Measurements from ENCODE around the gene CCL11.

Gene CCL11

GRCh38 chr17:34283571-34283970, 2.0 kb upstream of the CCL11 start:
- H3K9me3 Mint-ChIP-seq, result peaks cover 7% of the 10 kb centered on the region
- H3K4me3 Mint-ChIP-seq, result no peak overlapping the region
- peaks cover 62% of the 10 kb centered on the region for H3K27me3 Mint-ChIP-seq
- H3K36me3 Mint-ChIP-seq, result no peaks in the 10 kb centered on the region
- no peak for ATAC-seq
- no peaks in the 10 kb centered on the region for H3K4me1 Mint-ChIP-seq
- no peak overlapping the region for H3K27ac Mint-ChIP-seq

GRCh38 chr17:34287875-34288274, 2.3 kb downstream of the CCL11 start:
- Mint-ChIP-seq H3K36me3 (no peaks in the 10 kb centered on the region), H3K27me3 (peaks cover 38% of the 10 kb centered on the region), H3K4me3 (no peak overlapping the region), H3K9me3 (peaks cover 2% of the 10 kb centered on the region), H3K27ac (no peak overlapping the region), H3K4me1 (no peaks in the 10 kb centered on the region)
- ATAC-seq, result no peak

GRCh38 chr17:34290586-34290985, 5.0 kb downstream of the CCL11 start:
- Mint-ChIP-seq H3K9me3 (peaks cover 2% of the 10 kb centered on the region), H3K4me1 (no peaks in the 10 kb centered on the region), H3K27ac (no peak overlapping the region), H3K36me3 (no peaks in the 10 kb centered on the region), H3K27me3 (peaks cover 33% of the 10 kb centered on the region), H3K4me3 (no peak overlapping the region)
- ATAC-seq, result no peak

- peaks cover 28% of the 10 kb centered on the region for H3K27me3 Mint-ChIP-seq
- peaks cover 2% of the 10 kb centered on the region for H3K9me3 Mint-ChIP-seq
- no peak overlapping the region for H3K4me3 Mint-ChIP-seq
- no peaks in the 10 kb centered on the region for H3K36me3 Mint-ChIP-seq
- no peak for ATAC-seq
- no peak overlapping the region for H3K27ac Mint-ChIP-seq
- no peaks in the 10 kb centered on the region for H3K4me1 Mint-ChIP-seq
Observed at GRCh38 chr17:34291721-34292348, 6.3 kb downstream of the CCL11 start.

DNA sequence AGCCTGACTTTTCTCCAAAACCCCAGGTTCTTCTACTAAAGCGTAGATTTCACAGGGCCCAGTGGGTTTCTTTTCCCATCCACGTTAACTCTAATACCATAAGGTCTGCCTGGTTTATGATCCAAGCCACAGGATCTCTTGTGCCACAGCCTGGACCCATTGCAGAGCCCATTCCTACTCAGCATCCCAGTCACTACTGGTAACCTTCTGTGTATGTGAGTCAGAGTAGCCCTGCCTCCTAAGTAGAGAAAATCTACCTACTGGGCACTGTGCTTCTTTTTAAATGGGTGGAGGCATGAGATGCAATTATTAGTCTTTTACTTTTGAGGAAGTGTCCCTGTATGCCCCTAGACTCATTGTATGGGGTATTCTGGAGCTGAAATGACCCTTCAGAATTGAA, 13.5 kb downstream of the CCL11 start:
- H3K4me3 Mint-ChIP-seq, result no peak overlapping the region
- ATAC-seq, result no peak
- no peak overlapping the region for H3K27ac Mint-ChIP-seq
- H3K36me3 Mint-ChIP-seq, result no peaks in the 10 kb centered on the region
- H3K4me1 Mint-ChIP-seq, result peaks cover 8% of the 10 kb centered on the region
- no peaks in the 10 kb centered on the region for H3K9me3 Mint-ChIP-seq
- peaks cover 46% of the 10 kb centered on the region for H3K27me3 Mint-ChIP-seq

- Mint-ChIP-seq H3K9me3 (no peaks in the 10 kb centered on the region), H3K4me1 (peaks cover 8% of the 10 kb centered on the region), H3K4me3 (no peak overlapping the region), H3K27me3 (peaks cover 46% of the 10 kb centered on the region), H3K27ac (no peak overlapping the region), H3K36me3 (no peaks in the 10 kb centered on the region)
- ATAC-seq, result no peak
Observed at GRCh38 chr17:34299956-34300577, 14.5 kb downstream of the CCL11 start.

DNA sequence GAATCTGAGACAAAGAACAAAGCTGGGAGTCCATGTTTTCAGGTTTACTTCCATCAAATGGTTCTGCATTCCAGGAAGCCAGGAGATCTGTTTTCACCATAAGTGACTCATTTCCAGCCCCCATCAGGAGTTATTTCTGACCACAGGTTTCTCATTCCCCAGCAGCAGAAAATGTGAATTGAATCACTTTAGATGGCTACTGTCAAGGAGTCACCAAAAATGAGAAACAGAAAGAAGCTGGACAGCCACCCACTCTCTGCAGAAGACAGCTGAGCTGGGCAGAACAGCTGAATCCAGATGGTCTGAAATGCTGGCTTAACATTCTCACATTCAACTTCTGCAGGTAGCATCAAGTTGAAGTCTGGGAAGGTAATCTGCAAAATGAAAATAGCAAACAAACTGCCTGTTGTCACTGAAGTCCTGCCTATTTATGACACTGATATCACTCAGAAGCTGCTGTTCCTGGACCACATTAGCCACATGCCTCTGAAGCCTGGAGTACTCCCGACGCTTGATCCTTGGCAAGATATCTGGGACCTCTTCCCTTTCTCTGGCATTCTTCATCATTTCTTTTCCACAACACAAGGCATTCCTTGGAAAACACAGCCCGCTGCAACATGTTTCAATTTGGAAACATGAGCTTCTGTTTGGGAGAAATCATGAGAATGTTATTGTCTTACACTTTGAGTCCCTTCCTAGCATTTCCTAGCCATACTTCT, 15.3 kb downstream of the CCL11 start:
- no peak for ATAC-seq
- H3K4me3 Mint-ChIP-seq, result no peak overlapping the region
- peaks cover 8% of the 10 kb centered on the region for H3K4me1 Mint-ChIP-seq
- H3K27ac Mint-ChIP-seq, result no peak overlapping the region
- peaks cover 46% of the 10 kb centered on the region for H3K27me3 Mint-ChIP-seq
- H3K9me3 Mint-ChIP-seq, result no peaks in the 10 kb centered on the region
- H3K36me3 Mint-ChIP-seq, result no peaks in the 10 kb centered on the region

- no peaks in the 10 kb centered on the region for H3K9me3 Mint-ChIP-seq
- no peak overlapping the region for H3K27ac Mint-ChIP-seq
- H3K27me3 Mint-ChIP-seq, result peaks cover 46% of the 10 kb centered on the region
- H3K4me1 Mint-ChIP-seq, result peaks cover 8% of the 10 kb centered on the region
- ATAC-seq, result no peak
- no peaks in the 10 kb centered on the region for H3K36me3 Mint-ChIP-seq
- no peak overlapping the region for H3K4me3 Mint-ChIP-seq
Observed at GRCh38 chr17:34301986-34302385, 16.4 kb downstream of the CCL11 start.

DNA sequence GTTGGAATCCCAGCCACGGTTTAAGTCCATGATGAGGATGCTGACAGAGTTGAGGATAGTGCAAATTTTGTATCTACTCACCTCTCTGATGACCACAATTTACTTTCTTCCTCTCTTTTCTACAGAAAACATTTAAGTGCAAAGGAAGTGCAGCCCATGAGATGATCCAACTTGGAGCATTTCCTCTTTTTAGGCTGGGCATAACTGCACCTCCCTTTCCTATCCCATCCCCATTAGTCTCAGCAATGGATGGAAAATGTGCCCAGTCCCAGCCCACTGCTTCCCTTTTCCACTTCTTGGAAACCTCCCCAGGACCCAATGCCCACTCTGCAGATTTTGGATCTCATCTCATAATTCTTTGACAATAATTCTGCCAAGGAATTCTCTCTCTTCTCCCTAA, 17.1 kb downstream of the CCL11 start:
- ATAC-seq, result no peak
- no peak overlapping the region for H3K27ac Mint-ChIP-seq
- no peaks in the 10 kb centered on the region for H3K36me3 Mint-ChIP-seq
- peaks cover 46% of the 10 kb centered on the region for H3K27me3 Mint-ChIP-seq
- no peaks in the 10 kb centered on the region for H3K9me3 Mint-ChIP-seq
- H3K4me1 Mint-ChIP-seq, result peaks cover 8% of the 10 kb centered on the region
- no peak overlapping the region for H3K4me3 Mint-ChIP-seq

GRCh38 chr17:34303606-34304005, 18.1 kb downstream of the CCL11 start:
- no peak overlapping the region for H3K4me3 Mint-ChIP-seq
- H3K36me3 Mint-ChIP-seq, result no peaks in the 10 kb centered on the region
- ATAC-seq, result no peak
- no peaks in the 10 kb centered on the region for H3K9me3 Mint-ChIP-seq
- peaks cover 8% of the 10 kb centered on the region for H3K4me1 Mint-ChIP-seq
- H3K27ac Mint-ChIP-seq, result no peak overlapping the region
- peaks cover 40% of the 10 kb centered on the region for H3K27me3 Mint-ChIP-seq

DNA sequence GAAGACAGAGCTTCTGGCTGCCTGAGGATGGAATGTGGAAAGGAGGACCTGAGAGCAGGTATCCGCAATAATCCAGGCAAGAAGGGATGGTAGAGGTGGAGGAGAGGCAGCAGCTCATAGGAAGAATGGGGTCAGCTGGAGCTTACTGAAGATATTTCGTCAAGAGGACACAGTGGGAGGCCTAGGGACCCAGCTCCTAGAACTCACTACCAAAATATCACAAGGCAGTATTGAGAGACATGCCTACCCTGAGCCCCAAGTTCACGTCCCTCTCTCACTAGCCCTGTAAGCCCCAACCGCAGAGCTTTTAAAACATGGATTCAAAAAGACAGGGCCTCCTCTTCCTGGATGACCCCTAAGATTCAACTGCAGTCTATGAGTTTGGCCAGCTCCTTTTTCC, 19.5 kb downstream of the CCL11 start:
- Mint-ChIP-seq H3K4me1 (peaks cover 2% of the 10 kb centered on the region), H3K36me3 (no peaks in the 10 kb centered on the region), H3K27me3 (peaks cover 32% of the 10 kb centered on the region), H3K9me3 (no peaks in the 10 kb centered on the region), H3K4me3 (no peak overlapping the region), H3K27ac (no peak overlapping the region)
- no peak for ATAC-seq

DNA sequence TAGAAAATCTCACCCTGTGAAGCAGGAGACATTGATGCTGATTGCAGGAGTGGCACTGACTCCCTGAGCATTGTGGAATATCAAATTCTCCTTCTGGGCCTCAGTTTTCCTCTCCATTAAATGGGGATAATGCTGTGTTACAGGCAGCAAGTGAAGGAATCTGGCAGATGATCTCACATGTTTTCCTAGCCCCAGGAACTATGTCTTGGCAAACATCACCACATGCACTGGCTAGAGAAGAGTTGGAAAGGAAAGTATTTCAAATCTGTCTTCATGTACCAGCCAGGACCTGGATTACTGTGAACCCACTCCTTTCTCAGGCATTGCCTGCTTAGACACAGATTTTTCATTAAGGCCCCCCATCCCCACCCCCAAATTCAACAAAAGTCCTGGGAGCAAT, 20.1 kb downstream of the CCL11 start:
- no peak for ATAC-seq
- H3K27ac Mint-ChIP-seq, result no peak overlapping the region
- H3K36me3 Mint-ChIP-seq, result no peaks in the 10 kb centered on the region
- no peaks in the 10 kb centered on the region for H3K9me3 Mint-ChIP-seq
- peaks cover 32% of the 10 kb centered on the region for H3K27me3 Mint-ChIP-seq
- H3K4me1 Mint-ChIP-seq, result no peaks in the 10 kb centered on the region
- no peak overlapping the region for H3K4me3 Mint-ChIP-seq

GRCh38 chr17:34306466-34306865, 20.9 kb downstream of the CCL11 start:
- H3K9me3 Mint-ChIP-seq, result no peaks in the 10 kb centered on the region

DNA sequence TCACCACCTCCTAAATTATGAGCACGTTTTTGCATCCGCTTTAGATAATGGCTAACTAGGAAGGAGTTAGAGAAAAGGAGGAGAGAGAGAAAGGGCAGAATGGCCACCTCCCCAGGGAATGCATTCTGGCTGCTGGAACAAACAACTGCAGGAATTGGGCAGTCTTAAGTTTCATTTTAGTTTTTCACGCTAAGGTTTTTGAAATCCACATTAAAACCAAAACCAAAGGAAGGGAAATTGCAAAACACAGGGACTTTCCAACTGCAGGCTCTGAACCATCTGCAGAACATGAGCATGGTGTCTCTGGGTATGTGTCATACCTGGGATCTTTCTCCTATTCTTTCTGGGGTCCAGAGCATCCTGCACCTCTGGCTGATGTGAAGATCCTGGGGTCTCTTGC, 21.6 kb downstream of the CCL11 start:
- Mint-ChIP-seq H3K9me3 (no peaks in the 10 kb centered on the region), H3K27me3 (peaks cover 19% of the 10 kb centered on the region), H3K4me3 (no peak overlapping the region), H3K36me3 (no peaks in the 10 kb centered on the region), H3K4me1 (no peaks in the 10 kb centered on the region), H3K27ac (no peak overlapping the region)
- ATAC-seq, result no peak

More at GRCh38 chr17:34306466-34306865, 20.9 kb downstream of the CCL11 start:
- H3K36me3 Mint-ChIP-seq, result no peaks in the 10 kb centered on the region
- peaks cover 25% of the 10 kb centered on the region for H3K27me3 Mint-ChIP-seq
- ATAC-seq, result no peak
- H3K4me3 Mint-ChIP-seq, result no peak overlapping the region
- H3K4me1 Mint-ChIP-seq, result no peaks in the 10 kb centered on the region
- H3K27ac Mint-ChIP-seq, result no peak overlapping the region

- no peak for ATAC-seq
- Mint-ChIP-seq H3K4me1 (no peaks in the 10 kb centered on the region), H3K27me3 (peaks cover 17% of the 10 kb centered on the region), H3K27ac (no peak overlapping the region), H3K9me3 (no peaks in the 10 kb centered on the region), H3K36me3 (no peaks in the 10 kb centered on the region), H3K4me3 (no peak overlapping the region)
Observed at GRCh38 chr17:34308371-34308770, 22.8 kb downstream of the CCL11 start.

GRCh38 chr17:34311291-34311690, 25.7 kb downstream of the CCL11 start:
- Mint-ChIP-seq H3K36me3 (no peaks in the 10 kb centered on the region), H3K4me1 (no peaks in the 10 kb centered on the region), H3K27me3 (peaks cover 23% of the 10 kb centered on the region), H3K27ac (no peak overlapping the region), H3K9me3 (no peaks in the 10 kb centered on the region), H3K4me3 (no peak overlapping the region)
- no peak for ATAC-seq
